Measurements from ENCODE around the gene OR1J2. TPM values are rescaled to one million over a fixed set of nuclear protein-coding genes. Genes with fewer than 3 reads are reported as not detected.
"Not testable (repeated sequence)": the region's sequence is repeated elsewhere in the genome, so short reads cannot be mapped to it uniquely, and the experiment has no call there.

Gene OR1J2
- not detected in 2 replicates for total RNA-seq (2014; rRNA removed; shearing (Covaris generic))
- polyA plus RNA-seq (2015; cell fraction: cytosol; rRNA removed), result not detected in 2 replicates
- not detected in 2 replicates for polyA plus RNA-seq (2015; cell fraction: nucleus; rRNA removed)

- in situ Hi-C loops (cut with HindIII; ENCODE audit: low pct_unique_long_range_greater_than_20kb, low sequenced_read_pairs), result no loop called here
- no peak for DNase-seq (ENCODE audit: low read depth, low spot score)
These were observed at the start of gene OR1J2 for GRCh38 chr9:122510502-122510901. Gene OR1J2, plus strand, starts transcription at chr9:122510802. Its CDS starts 0 bp downstream, at chr9:122510802.

- peak; percentile 84 for DNase-seq (ENCODE audit: low read depth, low spot score)
- in situ Hi-C loops (cut with HindIII; ENCODE audit: low pct_unique_long_range_greater_than_20kb, low sequenced_read_pairs), result no loop called here
These were observed 46.6 kb upstream of the OR1J2 start for GRCh38 chr9:122463828-122464632.

GRCh38 chr9:122464633-122465567 lies 45.7 kb upstream of the OR1J2 start:
- DNase-seq (ENCODE audit: low read depth, low spot score), result peak; percentile 93
- in situ Hi-C loops (cut with HindIII; ENCODE audit: low pct_unique_long_range_greater_than_20kb, low sequenced_read_pairs), result no loop called here

GRCh38 chr9:122466456-122466855 lies 44.1 kb upstream of the OR1J2 start:
- in situ Hi-C loops (cut with HindIII; ENCODE audit: low pct_unique_long_range_greater_than_20kb, low sequenced_read_pairs), result no loop called here
- DNase-seq (ENCODE audit: low read depth, low spot score), result no peak

GRCh38 chr9:122468735-122469134 lies 41.9 kb upstream of the OR1J2 start:
- no peak for DNase-seq (ENCODE audit: low read depth, low spot score)
- in situ Hi-C loops (cut with HindIII; ENCODE audit: low pct_unique_long_range_greater_than_20kb, low sequenced_read_pairs), result no loop called here

GRCh38 chr9:122474561-122474960 lies 36.0 kb upstream of the OR1J2 start:
- no peak for DNase-seq (ENCODE audit: low read depth, low spot score)
- in situ Hi-C loops (cut with HindIII; ENCODE audit: low pct_unique_long_range_greater_than_20kb, low sequenced_read_pairs), result no loop called here

- no peak for DNase-seq (ENCODE audit: low read depth, low spot score)
- in situ Hi-C loops (cut with HindIII; ENCODE audit: low pct_unique_long_range_greater_than_20kb, low sequenced_read_pairs), result no loop called here
These were observed 34.9 kb upstream of the OR1J2 start for GRCh38 chr9:122475717-122476116.

- DNase-seq (ENCODE audit: low read depth, low spot score), result no peak
- in situ Hi-C loops (cut with HindIII; ENCODE audit: low pct_unique_long_range_greater_than_20kb, low sequenced_read_pairs), result no loop called here
These were observed 33.3 kb upstream of the OR1J2 start for GRCh38 chr9:122477346-122477745.

GRCh38 chr9:122477826-122478225 lies 32.8 kb upstream of the OR1J2 start, which contains the start of gene OR1J1:
Gene OR1J1, minus strand, starts transcription at chr9:122477926. Its CDS starts 0 bp downstream, at chr9:122477926.
- no peak for DNase-seq (ENCODE audit: low read depth, low spot score)
- in situ Hi-C loops (cut with HindIII; ENCODE audit: low pct_unique_long_range_greater_than_20kb, low sequenced_read_pairs), result no loop called here

- no peak for DNase-seq (ENCODE audit: low read depth, low spot score)
- in situ Hi-C loops (cut with HindIII; ENCODE audit: low pct_unique_long_range_greater_than_20kb, low sequenced_read_pairs), result no loop called here
These were observed 31.5 kb upstream of the OR1J2 start for GRCh38 chr9:122479062-122479461.

- DNase-seq (ENCODE audit: low read depth, low spot score), result peak; percentile 89
- in situ Hi-C loops (cut with HindIII; ENCODE audit: low pct_unique_long_range_greater_than_20kb, low sequenced_read_pairs), result no loop called here
These were observed 11.7 kb upstream of the OR1J2 start for GRCh38 chr9:122498883-122499288.

GRCh38 chr9:122506964-122507363 lies 3.6 kb upstream of the OR1J2 start:
- no peak for DNase-seq (ENCODE audit: low read depth, low spot score)
- in situ Hi-C loops (cut with HindIII; ENCODE audit: low pct_unique_long_range_greater_than_20kb, low sequenced_read_pairs), result no loop called here

GRCh38 chr9:122518226-122518625 lies 7.6 kb downstream of the OR1J2 start:
- DNase-seq (ENCODE audit: low read depth, low spot score), result no peak
- in situ Hi-C loops (cut with HindIII; ENCODE audit: low pct_unique_long_range_greater_than_20kb, low sequenced_read_pairs), result no loop called here

GRCh38 chr9:122518841-122519240 lies 8.2 kb downstream of the OR1J2 start, which contains the start of gene OR1J4:
Gene OR1J4, plus strand, starts transcription at chr9:122519141. Its CDS starts 0 bp downstream, at chr9:122519141.
- in situ Hi-C loops (cut with HindIII; ENCODE audit: low pct_unique_long_range_greater_than_20kb, low sequenced_read_pairs), result no loop called here
- no peak for DNase-seq (ENCODE audit: low read depth, low spot score)

GRCh38 chr9:122519376-122519775 lies 8.8 kb downstream of the OR1J2 start:
- no peak for DNase-seq (ENCODE audit: low read depth, low spot score)
- in situ Hi-C loops (cut with HindIII; ENCODE audit: low pct_unique_long_range_greater_than_20kb, low sequenced_read_pairs), result no loop called here

- DNase-seq (ENCODE audit: low read depth, low spot score), result no peak
- in situ Hi-C loops (cut with HindIII; ENCODE audit: low pct_unique_long_range_greater_than_20kb, low sequenced_read_pairs), result no loop called here
These were observed 16.0 kb downstream of the OR1J2 start for GRCh38 chr9:122526602-122527001.

- in situ Hi-C loops (cut with HindIII; ENCODE audit: low pct_unique_long_range_greater_than_20kb, low sequenced_read_pairs), result no loop called here
- DNase-seq (ENCODE audit: low read depth, low spot score), result no peak
These were observed 16.6 kb downstream of the OR1J2 start, which contains the start of gene OR1N1 for GRCh38 chr9:122527193-122527592. Gene OR1N1, minus strand, starts transcription at chr9:122527293. Its CDS starts 0 bp downstream, at chr9:122527293.

- in situ Hi-C loops (cut with HindIII; ENCODE audit: low pct_unique_long_range_greater_than_20kb, low sequenced_read_pairs), result not testable (repeated sequence)
These were observed 20.6 kb downstream of the OR1J2 start for GRCh38 chr9:122531157-122531556.

More at GRCh38 chr9:122531157-122531556, 20.6 kb downstream of the OR1J2 start:
- not testable (repeated sequence) for DNase-seq (ENCODE audit: low read depth, low spot score)
